ENCODE measurements around the gene KL.

- TF ChIP-seq POLR2A (IDR thresholded peaks at IDR 0.05) = no peak
- TF ChIP-seq, protein P1, sequence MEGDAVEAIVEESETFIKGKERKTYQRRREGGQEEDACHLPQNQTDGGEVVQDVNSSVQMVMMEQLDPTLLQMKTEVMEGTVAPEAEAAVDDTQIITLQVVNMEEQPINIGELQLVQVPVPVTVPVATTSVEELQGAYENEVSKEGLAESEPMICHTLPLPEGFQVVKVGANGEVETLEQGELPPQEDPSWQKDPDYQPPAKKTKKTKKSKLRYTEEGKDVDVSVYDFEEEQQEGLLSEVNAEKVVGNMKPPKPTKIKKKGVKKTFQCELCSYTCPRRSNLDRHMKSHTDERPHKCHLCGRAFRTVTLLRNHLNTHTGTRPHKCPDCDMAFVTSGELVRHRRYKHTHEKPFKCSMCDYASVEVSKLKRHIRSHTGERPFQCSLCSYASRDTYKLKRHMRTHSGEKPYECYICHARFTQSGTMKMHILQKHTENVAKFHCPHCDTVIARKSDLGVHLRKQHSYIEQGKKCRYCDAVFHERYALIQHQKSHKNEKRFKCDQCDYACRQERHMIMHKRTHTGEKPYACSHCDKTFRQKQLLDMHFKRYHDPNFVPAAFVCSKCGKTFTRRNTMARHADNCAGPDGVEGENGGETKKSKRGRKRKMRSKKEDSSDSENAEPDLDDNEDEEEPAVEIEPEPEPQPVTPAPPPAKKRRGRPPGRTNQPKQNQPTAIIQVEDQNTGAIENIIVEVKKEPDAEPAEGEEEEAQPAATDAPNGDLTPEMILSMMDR (IDR thresholded peaks at IDR 0.05) = no peak
These were observed 23.1 kb upstream of the KL start for GRCh38 chr13:32993145-32993544.

All from uterus (tissue), 2 donors.